Subcutaneous adipose tissue (tissue), 4 donors: ENCODE results near the gene ADAMTS2. TPM values are rescaled to one million over a fixed set of nuclear protein-coding genes. Genes with fewer than 3 reads are reported as not detected.

Source experiments
- total RNA-seq, 4 donors: library from RNA; depleted of rRNA; stranded (reverse); fragments of >200 nt; gene quantifications; one replicate each; pipeline ENCODE4 v1.1.0, GENCODE V29; 2016
- TF ChIP-seq, protein P1 (sequence below): fragments of 450-650 bp; IDR thresholded peaks from one replicate; pipeline ENCODE4 v1.5.1; 2016; ENCODE audit warnings: low read depth, mild to moderate bottlenecking, control low read depth, antibody characterized with exemption, moderate library complexity

ADAMTS2 gene
- total RNA-seq, 4 donors from 2014 or later, result 26.7 to 56.5 (median 46.6) TPM

DNA sequence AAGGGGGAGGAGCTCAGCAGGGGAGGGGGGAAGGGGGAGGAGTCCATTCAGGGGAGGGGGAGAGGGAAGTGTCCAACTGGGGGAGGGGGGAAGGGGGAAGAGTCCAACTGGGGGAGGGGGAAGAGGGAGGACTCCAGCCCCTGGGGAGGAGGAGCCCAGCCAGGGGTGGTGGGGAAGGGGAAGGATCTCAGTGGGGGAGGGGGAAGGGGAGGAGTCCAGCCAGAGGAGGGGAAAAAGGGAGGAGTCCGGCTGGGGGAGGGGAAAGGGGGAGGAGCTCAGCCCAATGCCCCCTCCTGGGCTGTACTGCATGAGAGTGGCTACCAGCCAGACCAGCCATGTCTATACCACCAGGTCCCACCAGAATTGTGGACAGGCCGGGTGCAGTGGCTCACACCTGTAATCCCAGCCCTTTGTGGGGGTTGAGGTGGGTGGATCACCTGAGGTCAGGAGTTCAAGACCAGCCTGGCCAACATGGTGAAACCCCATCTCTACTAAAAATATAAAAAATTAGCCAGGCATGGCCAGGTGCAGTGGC is 30.6 kb upstream of the ADAMTS2 start:
- TF ChIP-seq, protein P1, sequence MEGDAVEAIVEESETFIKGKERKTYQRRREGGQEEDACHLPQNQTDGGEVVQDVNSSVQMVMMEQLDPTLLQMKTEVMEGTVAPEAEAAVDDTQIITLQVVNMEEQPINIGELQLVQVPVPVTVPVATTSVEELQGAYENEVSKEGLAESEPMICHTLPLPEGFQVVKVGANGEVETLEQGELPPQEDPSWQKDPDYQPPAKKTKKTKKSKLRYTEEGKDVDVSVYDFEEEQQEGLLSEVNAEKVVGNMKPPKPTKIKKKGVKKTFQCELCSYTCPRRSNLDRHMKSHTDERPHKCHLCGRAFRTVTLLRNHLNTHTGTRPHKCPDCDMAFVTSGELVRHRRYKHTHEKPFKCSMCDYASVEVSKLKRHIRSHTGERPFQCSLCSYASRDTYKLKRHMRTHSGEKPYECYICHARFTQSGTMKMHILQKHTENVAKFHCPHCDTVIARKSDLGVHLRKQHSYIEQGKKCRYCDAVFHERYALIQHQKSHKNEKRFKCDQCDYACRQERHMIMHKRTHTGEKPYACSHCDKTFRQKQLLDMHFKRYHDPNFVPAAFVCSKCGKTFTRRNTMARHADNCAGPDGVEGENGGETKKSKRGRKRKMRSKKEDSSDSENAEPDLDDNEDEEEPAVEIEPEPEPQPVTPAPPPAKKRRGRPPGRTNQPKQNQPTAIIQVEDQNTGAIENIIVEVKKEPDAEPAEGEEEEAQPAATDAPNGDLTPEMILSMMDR, result no peak

DNA sequence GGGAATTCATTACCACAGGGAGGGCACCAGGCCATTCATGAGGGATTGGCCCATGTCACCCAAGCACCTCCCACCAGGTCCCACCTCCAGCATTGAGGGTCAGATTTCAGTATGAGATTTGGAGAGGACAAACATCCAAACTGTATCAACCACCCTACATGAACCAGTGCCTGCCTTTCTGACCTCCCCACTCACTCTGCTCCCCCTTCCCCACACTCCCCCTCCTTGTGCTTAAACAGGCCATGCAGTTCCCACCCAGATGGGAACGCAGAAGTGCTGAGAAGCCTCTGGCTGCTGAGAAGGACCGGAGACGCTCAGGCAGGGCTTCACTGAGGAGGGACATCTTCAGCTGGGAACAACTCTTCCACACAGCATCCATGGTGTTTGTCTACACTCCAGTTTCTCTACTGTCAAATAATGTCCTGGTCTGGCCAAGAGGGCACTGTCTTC is 30.0 kb upstream of the ADAMTS2 start:
- TF ChIP-seq, protein P1, result no peak

- TF ChIP-seq, protein P1, result no peak
Measured at GRCh38 chr5:179374506-179375235, 29.4 kb upstream of the ADAMTS2 start.

DNA sequence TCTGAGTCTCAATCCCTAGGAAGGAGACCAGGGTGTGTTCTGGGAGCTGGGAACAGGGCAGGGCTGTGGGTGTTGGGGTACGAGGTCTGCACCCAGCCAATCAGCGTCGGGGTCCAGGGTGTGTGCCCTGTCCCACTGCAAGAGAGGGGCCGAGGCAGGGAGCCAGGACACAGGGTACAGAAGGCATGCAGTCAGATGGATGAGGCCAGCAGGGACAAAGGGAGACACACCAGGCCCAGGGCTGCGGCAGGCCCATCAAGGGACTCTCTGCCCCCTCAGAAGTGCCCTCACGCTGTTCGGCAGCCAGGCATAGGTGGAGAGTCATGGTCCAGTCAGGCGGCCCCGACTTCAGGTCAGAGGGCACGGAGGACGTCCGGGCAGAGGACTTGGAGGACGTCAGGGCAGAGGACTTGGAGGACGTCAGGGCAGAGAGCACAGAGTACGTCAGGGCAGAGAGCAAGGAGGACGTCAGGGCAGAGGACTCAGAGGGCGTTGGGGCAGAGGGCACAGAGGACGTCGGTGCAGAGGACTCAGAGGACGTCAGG is 28.8 kb upstream of the ADAMTS2 start:
- TF ChIP-seq, protein P1, result no peak

DNA sequence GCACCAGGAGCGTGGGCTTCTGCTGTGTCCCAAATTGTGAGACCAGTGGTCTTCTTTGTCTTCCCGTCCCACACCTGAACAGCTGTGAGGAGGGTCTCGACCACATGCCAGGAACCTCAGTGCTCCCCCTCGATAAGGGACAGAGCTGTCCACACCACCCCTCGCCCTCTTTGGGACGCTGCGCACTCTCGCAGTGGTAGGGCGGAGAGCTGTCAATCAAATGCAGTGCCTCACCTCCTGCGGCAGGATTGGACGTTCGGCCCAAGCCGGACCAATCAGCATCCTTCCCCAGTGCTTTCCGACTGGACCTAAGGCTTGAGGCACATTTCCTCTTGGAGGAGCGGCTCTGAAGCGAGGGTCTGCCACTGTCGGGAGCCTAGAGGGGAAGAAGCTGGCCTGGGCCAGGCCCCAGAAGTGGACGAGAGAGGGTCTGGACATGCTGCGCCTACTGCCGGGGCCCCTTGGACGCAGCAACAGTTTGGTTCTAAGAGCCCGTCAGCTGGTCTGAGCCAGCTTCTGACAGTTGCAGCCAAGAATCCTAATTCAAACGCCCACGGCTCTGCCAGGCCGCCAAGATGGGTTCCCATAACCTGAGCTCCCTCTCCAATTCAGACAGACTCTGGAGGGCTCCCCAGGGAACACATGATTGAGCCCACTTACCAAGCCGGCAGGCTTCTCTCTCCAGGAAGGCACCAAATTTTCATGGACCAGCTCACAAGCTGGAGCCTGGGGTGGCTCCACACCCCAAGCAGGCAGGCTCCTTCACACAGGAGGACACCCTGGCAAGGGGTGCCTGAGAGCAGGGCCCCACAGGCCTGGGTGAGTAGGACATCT is 28.1 kb upstream of the ADAMTS2 start:
- TF ChIP-seq, protein P1, result no peak

- TF ChIP-seq, protein P1, result no peak
Measured at GRCh38 chr5:179371681-179372680, 26.7 kb upstream of the ADAMTS2 start.
